HG03196 (cell line): ENCODE measurements around the gene PCIF1.
A peak's percentile ranks its signal among the peaks of the same experiment; 100 is the strongest.
"Not testable (repeated sequence)": the region's sequence is repeated elsewhere in the genome, so short reads cannot be mapped to it uniquely, and the experiment has no call there.

Source experiments
- ATAC-seq: cut with Tn5 transposase; IDR thresholded peaks from one replicate; pipeline ENCODE4 v1.9.1; 2021; ENCODE audit not compliant: unreplicated experiment

PCIF1 gene

GRCh38 chr20:45934586-45935415, at the start of gene PCIF1:
PCIF1 (plus strand) TSS chr20:45934683; CDS start chr20:45939000, 4,317 bp downstream.
- peak; percentile 73 for ATAC-seq

GRCh38 chr20:45886590-45887345, 47.7 kb upstream of the PCIF1 start:
- ATAC-seq = no peak

- ATAC-seq = no peak
These were observed 47.2 kb upstream of the PCIF1 start, which contains the start of gene SPATA25 for GRCh38 chr20:45887346-45887715. SPATA25 (minus strand) TSS chr20:45887622; CDS start chr20:45887590, 32 bp downstream.

GRCh38 chr20:45888681-45889080, 45.8 kb upstream of the PCIF1 start:
- no peak for ATAC-seq

GRCh38 chr20:45890077-45890984, 44.2 kb upstream of the PCIF1 start:
- ATAC-seq = peak; percentile 31

GRCh38 chr20:45890985-45891983, 43.2 kb upstream of the PCIF1 start, which contains the start of the genes CTSA and NEURL2:
CTSA (plus strand) TSS chr20:45891335; CDS start chr20:45891569, 234 bp downstream.
NEURL2 (minus strand) TSS chr20:45891208; CDS start chr20:45890991, 217 bp downstream.
- ATAC-seq = peak; percentile 68

- no peak for ATAC-seq
These were observed 42.2 kb upstream of the PCIF1 start for GRCh38 chr20:45892049-45892825.

- ATAC-seq = no peak
These were observed 41.5 kb upstream of the PCIF1 start for GRCh38 chr20:45892828-45893500.

GRCh38 chr20:45893831-45894230, 40.7 kb upstream of the PCIF1 start:
- no peak for ATAC-seq

- ATAC-seq = no peak
These were observed 39.7 kb upstream of the PCIF1 start for GRCh38 chr20:45894797-45895196.

GRCh38 chr20:45896641-45897161, 37.8 kb upstream of the PCIF1 start:
- ATAC-seq = no peak

GRCh38 chr20:45897289-45897688, 37.2 kb upstream of the PCIF1 start:
- ATAC-seq = no peak

- no peak for ATAC-seq
These were observed 36.8 kb upstream of the PCIF1 start for GRCh38 chr20:45897692-45898091.

GRCh38 chr20:45898285-45898684, 36.2 kb upstream of the PCIF1 start:
- no peak for ATAC-seq

- no peak for ATAC-seq
These were observed 35.2 kb upstream of the PCIF1 start for GRCh38 chr20:45899046-45899835.

GRCh38 chr20:45901332-45901731, 33.2 kb upstream of the PCIF1 start:
- ATAC-seq = not testable (repeated sequence)

- no peak for ATAC-seq
These were observed 32.2 kb upstream of the PCIF1 start for GRCh38 chr20:45902199-45902701.
